Liver (tissue), 3 donors: Measurements from ENCODE around the gene LPCAT1.

Experiments used
- FOXA1 ChIP-seq: IDR thresholded peaks from 2 replicates; pipeline ENCODE4 v1.6.1; 2016; ENCODE audit warnings: antibody characterized with exemption
- HNF4A ChIP-seq, 2 donors: conservative IDR thresholded peaks; 2 replicates each; pipeline ENCODE4 v1.6.1; 2016; ENCODE audit warnings: antibody characterized with exemption in 2 of 2, mild to moderate bottlenecking in 2 of 2
- MAX ChIP-seq: IDR thresholded peaks from 2 replicates; pipeline ENCODE4 v1.6.1; 2016; ENCODE audit warnings: antibody characterized with exemption
- RAD21 ChIP-seq, 2 donors: IDR thresholded peaks; 2 replicates each; pipeline ENCODE4 v1.6.1; 2016; ENCODE audit warnings: antibody characterized with exemption in 2 of 2, mild to moderate bottlenecking in 2 of 2
- RXRA ChIP-seq, 2 donors: IDR thresholded peaks; 2 replicates each; pipeline ENCODE4 v1.6.1; 2017 to 2018; ENCODE audit warnings: antibody characterized with exemption in 2 of 2, mild to moderate bottlenecking in 1 of 2
- SP1 ChIP-seq: IDR thresholded peaks from 2 replicates; pipeline ENCODE4 v1.6.1; 2018; ENCODE audit warnings: antibody characterized with exemption, mild to moderate bottlenecking
- TF ChIP-seq, protein P1 (sequence below): IDR thresholded peaks from 2 replicates; pipeline ENCODE4 v1.6.1; 2016; ENCODE audit warnings: antibody characterized with exemption, mild to moderate bottlenecking
- TF ChIP-seq, protein P2 (sequence below): fragments of 150-350 bp; IDR thresholded peaks from 2 replicates; pipeline ENCODE4 v1.5.1; 2017; ENCODE audit warnings: improper control_type of control experiment, low read depth, low read length; ENCODE audit not compliant: missing input control
- TF ChIP-seq, protein P3 (sequence below): IDR thresholded peaks from 2 replicates; pipeline ENCODE4 v1.6.1; 2016; ENCODE audit warnings: antibody characterized with exemption
- donor health status: healthy.
- donor health status: healthy.

DNA sequence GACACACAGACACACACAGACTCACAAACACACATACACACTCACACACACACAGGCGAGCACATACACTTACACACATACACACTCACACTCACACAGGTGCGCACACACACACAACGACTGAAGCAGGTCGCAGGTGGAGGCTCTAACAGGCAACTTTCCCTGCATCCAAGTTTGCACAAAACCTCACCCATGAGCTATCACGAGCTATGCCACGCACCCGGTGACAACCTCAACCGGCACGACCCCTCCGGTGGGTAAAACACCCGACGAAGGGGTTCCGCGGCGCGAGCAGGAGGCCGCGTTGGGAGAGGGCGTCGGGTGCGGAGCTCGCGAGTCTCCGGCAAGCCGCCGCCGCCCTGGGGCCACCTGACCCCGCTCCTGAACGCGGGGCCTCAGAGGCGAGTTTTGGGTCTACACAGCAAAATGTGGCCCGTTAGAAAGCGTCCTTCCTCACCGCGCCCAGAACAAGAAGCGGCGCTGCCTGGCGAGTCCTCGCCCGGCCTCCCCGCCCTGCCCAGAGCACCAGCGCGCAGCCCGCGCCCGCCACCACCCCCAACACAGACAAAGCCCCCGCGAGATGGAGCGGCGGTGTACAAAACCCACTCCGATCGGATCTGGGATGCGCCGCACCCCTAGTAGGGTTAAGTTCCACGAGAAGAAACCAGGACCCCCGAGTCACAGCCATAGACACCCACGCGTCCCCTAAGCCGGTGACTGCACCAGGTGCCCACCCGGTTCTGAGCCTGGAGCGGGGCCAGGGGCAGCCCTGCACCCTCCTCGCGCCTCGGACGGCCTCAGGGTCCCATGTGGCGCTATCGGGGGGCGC lies 79.2 kb downstream of the LPCAT1 start:
- TF ChIP-seq, protein P1, sequence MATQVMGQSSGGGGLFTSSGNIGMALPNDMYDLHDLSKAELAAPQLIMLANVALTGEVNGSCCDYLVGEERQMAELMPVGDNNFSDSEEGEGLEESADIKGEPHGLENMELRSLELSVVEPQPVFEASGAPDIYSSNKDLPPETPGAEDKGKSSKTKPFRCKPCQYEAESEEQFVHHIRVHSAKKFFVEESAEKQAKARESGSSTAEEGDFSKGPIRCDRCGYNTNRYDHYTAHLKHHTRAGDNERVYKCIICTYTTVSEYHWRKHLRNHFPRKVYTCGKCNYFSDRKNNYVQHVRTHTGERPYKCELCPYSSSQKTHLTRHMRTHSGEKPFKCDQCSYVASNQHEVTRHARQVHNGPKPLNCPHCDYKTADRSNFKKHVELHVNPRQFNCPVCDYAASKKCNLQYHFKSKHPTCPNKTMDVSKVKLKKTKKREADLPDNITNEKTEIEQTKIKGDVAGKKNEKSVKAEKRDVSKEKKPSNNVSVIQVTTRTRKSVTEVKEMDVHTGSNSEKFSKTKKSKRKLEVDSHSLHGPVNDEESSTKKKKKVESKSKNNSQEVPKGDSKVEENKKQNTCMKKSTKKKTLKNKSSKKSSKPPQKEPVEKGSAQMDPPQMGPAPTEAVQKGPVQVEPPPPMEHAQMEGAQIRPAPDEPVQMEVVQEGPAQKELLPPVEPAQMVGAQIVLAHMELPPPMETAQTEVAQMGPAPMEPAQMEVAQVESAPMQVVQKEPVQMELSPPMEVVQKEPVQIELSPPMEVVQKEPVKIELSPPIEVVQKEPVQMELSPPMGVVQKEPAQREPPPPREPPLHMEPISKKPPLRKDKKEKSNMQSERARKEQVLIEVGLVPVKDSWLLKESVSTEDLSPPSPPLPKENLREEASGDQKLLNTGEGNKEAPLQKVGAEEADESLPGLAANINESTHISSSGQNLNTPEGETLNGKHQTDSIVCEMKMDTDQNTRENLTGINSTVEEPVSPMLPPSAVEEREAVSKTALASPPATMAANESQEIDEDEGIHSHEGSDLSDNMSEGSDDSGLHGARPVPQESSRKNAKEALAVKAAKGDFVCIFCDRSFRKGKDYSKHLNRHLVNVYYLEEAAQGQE = no peak
- no peak for TF ChIP-seq HNF4A (conservative IDR thresholded peaks at IDR 0.05)
- TF ChIP-seq, protein P2, sequence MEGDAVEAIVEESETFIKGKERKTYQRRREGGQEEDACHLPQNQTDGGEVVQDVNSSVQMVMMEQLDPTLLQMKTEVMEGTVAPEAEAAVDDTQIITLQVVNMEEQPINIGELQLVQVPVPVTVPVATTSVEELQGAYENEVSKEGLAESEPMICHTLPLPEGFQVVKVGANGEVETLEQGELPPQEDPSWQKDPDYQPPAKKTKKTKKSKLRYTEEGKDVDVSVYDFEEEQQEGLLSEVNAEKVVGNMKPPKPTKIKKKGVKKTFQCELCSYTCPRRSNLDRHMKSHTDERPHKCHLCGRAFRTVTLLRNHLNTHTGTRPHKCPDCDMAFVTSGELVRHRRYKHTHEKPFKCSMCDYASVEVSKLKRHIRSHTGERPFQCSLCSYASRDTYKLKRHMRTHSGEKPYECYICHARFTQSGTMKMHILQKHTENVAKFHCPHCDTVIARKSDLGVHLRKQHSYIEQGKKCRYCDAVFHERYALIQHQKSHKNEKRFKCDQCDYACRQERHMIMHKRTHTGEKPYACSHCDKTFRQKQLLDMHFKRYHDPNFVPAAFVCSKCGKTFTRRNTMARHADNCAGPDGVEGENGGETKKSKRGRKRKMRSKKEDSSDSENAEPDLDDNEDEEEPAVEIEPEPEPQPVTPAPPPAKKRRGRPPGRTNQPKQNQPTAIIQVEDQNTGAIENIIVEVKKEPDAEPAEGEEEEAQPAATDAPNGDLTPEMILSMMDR = no peak
- TF ChIP-seq MAX = no peak
- TF ChIP-seq FOXA1 = no peak
- no peak for TF ChIP-seq RAD21 (IDR thresholded peaks at IDR 0.05)
- TF ChIP-seq, protein P3, sequence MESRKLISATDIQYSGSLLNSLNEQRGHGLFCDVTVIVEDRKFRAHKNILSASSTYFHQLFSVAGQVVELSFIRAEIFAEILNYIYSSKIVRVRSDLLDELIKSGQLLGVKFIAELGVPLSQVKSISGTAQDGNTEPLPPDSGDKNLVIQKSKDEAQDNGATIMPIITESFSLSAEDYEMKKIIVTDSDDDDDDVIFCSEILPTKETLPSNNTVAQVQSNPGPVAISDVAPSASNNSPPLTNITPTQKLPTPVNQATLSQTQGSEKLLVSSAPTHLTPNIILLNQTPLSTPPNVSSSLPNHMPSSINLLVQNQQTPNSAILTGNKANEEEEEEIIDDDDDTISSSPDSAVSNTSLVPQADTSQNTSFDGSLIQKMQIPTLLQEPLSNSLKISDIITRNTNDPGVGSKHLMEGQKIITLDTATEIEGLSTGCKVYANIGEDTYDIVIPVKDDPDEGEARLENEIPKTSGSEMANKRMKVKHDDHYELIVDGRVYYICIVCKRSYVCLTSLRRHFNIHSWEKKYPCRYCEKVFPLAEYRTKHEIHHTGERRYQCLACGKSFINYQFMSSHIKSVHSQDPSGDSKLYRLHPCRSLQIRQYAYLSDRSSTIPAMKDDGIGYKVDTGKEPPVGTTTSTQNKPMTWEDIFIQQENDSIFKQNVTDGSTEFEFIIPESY = no peak
- no peak for TF ChIP-seq RXRA (IDR thresholded peaks at IDR 0.05)
- TF ChIP-seq SP1 = no peak
